HG03520 (cell line): Measurements from ENCODE around the gene SERPINE2.
"Not testable (repeated sequence)": the region's sequence is repeated elsewhere in the genome, so short reads cannot be mapped to it uniquely, and the experiment has no call there.

ENCODE experiments used
- ATAC-seq: cut with Tn5 transposase; IDR thresholded peaks from one replicate; pipeline ENCODE4 v1.9.1; 2021; ENCODE audit warnings: mild to moderate bottlenecking, moderate library complexity; ENCODE audit not compliant: unreplicated experiment

SERPINE2 gene

DNA sequence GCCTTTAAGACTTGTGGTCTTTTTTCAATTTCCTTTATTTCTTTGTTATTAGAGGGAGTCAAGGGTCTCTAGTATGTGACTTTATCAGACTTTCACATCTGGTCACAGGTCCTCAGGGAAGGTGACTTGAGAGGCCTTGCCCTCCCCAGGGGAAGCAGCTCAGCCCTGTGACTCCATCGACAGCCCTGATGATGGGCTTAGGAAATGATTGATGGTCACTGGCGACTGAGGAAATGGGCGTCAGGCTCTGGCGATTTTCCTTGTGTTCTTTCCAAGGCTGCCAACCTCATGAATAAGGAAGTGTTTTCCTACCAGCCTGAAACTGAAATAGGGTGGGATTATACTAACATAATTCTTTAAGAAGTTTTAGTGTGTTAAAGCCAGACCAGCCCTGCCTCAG is 21.1 kb downstream of the SERPINE2 start:
- ATAC-seq, result no peak

- no peak for ATAC-seq
Measured at GRCh38 chr2:224016963-224017362, 22.1 kb downstream of the SERPINE2 start.

DNA sequence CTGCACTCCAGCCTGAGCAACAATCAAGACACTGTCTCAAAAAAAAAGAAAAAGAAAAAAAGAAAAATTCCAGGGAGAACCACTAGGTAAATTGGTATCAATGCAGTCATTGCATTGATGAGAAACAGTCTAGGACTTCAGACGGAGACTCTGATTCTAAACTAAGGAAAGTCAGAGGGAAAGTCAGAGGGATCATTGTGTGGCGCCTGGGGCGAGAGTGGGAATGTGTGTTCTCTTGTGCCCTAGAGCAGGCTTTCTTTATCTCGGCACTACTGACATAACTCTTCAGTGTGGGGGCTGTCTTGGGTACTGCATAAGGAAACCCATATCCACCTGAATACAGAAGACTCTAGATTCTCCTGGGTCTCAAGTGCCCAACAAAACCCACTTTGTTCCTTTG is 24.8 kb downstream of the SERPINE2 start:
- ATAC-seq, result no peak

- ATAC-seq, result no peak
Measured at GRCh38 chr2:224011837-224012236, 27.2 kb downstream of the SERPINE2 start.

- no peak for ATAC-seq
Measured at GRCh38 chr2:224009605-224010315, 29.3 kb downstream of the SERPINE2 start.

DNA sequence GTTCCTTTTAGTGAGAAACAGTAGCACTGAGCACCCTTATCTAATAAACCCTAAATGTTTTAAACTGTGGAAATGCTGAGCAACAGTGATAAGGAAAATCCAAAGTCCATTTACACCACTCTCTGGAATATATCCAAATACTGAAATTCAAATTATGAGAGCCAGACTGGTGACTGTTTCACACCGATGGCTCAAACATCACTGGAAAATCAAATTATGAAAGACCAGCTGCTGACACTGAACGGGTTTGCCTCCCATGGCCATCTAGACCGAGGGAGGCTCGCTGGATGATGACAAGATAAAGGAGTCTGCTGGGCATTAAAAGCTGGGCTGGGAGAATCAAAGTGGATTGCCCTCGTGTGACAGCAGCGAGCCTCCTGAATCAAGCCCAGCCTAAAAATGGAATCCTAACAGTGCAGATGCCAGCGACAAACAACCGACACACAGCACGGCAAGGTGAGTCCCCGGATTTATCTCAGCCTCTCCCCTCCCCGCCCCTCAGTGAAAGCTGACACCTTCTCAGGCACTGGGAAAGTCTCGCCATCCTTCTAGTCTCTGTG is 30.3 kb downstream of the SERPINE2 start:
- no peak for ATAC-seq

- ATAC-seq, result no peak
Measured at GRCh38 chr2:224004105-224004695, 34.9 kb downstream of the SERPINE2 start.

DNA sequence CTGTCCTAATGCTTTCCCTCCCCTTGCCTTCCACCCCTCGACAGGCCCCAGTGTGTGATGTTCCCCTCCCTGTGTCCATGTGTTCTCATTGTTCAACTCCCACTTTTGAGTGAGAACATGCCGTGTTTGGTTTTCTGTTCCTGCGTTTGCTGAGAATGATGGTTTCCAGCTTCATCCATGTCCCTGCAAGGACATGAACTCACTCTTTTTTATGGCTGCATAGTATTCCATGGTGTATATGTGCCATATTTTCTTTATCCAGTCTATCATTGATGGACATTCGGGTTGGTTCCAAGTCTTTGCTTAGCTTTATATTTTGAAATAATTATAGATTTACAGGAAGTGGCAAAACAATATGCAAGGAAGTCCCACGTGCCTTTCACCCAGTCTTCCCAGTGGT is 38.4 kb downstream of the SERPINE2 start:
- ATAC-seq, result not testable (repeated sequence)

- no peak for ATAC-seq
Measured at GRCh38 chr2:223999862-224000261, 39.2 kb downstream of the SERPINE2 start.

GRCh38 chr2:223998948-223999347 is 40.1 kb downstream of the SERPINE2 start:
- ATAC-seq, result no peak

GRCh38 chr2:223997938-223998337 is 41.1 kb downstream of the SERPINE2 start:
- no peak for ATAC-seq

GRCh38 chr2:223996391-223996790 is 42.7 kb downstream of the SERPINE2 start:
- no peak for ATAC-seq

DNA sequence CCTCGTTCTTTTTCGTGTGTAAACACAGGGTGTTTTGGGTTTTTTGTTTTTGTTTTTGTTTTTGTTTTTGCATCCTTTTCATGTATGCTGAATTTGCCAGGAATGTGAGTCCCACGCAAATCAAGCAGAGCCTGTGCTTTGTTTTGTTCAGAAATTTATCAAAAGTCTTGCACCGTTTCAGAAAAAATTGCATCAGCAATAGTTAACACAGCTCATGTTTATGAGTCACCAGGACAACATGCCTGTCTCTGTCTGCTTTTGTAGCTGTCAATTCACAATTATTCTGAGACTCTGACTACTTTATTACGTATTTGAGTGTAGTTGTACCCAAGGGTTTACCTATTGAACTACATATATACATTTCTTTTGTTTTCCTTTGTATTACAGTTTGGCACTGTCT is 43.5 kb downstream of the SERPINE2 start:
- no peak for ATAC-seq

- no peak for ATAC-seq
Measured at GRCh38 chr2:223994562-223995162, 44.4 kb downstream of the SERPINE2 start.

GRCh38 chr2:223993634-223994232 is 45.4 kb downstream of the SERPINE2 start:
- ATAC-seq, result peak; percentile 60

GRCh38 chr2:223991611-223992010 is 47.5 kb downstream of the SERPINE2 start:
- no peak for ATAC-seq

GRCh38 chr2:223989856-223990232 is 49.2 kb downstream of the SERPINE2 start:
- ATAC-seq, result no peak

DNA sequence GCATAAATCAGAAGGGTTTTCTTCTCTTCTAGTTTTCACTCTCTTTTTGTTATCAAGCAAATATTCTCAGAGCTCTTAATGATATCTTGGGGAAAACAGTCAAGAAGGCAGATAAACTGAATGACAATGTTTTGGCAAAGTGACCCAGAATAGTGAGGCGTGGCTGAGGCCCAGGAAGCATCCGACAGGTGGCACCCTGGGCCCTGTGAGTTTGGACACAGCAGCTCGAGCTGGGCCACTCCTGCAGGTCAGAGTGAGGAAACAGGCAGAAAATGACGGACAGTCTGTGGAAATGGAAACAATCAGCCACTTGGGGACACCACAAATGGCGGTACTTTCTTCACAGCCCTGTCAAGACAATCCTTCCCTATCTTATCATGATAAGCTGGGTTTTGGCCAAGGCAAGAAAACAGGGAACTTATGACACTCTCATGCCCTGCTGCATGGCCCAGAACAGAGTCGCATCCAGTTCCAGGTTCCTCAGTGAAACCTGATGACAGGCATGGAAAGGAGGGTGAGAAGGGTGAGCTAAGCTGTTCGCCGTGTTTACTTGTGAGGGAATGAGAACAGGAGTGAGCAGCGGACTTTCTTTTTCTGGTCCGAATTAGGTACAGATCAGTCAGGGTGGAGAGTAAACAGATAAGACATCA is 49.8 kb downstream of the SERPINE2 start:
- no peak for ATAC-seq

- ATAC-seq, result no peak
Measured at GRCh38 chr2:223981241-223981640, 57.8 kb downstream of the SERPINE2 start.

DNA sequence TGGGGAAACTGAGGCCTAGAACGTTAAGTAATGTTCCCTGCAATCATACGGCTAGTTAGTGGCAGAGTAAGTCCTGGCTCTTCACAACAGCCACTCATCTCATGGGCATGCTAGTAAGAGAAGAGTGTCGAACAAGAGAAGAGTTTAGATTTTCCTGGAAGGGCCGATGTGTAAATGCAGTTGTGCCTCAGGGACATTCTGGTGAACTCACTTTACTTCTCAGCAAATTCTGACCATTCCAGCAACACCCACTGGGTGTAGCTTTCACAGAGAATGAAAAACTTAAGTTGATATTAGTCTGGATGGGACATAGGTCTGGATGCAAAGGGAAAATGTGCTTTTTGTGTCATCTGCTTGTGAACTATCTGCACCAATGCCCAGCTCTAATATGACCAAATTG is 58.3 kb downstream of the SERPINE2 start:
- no peak for ATAC-seq

DNA sequence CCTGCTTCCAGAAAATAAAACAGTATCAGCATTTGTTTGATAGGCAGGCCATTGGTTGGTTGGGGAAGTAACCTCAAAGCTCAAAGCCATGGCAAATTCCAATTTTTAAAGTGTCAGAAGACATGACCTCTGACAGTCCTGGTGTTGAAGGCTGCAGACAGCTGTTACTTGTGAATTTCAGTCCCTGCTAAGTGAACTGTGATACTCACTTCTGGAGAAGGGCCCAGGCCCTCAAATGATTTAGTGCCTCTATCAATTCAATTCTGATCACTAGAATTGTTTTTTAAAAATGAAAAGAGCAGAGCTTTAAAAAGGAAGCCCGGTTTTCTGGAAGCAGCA is 58.7 kb downstream of the SERPINE2 start:
- no peak for ATAC-seq
